LoVo (cell line): ENCODE data around the gene CSH2.

Source experiments
- DNase-seq: peaks from one replicate; pipeline ENCODE4 v3.0.0-alpha.2; 2016; ENCODE audit warnings: low spot score

Gene CSH2

GRCh38 chr17:63834431-63835166, 38.9 kb downstream of the CSH2 start:
- DNase-seq = peak; percentile 58

GRCh38 chr17:63833741-63834373, 39.6 kb downstream of the CSH2 start:
- DNase-seq = no peak

- no peak for DNase-seq
These were observed 40.3 kb downstream of the CSH2 start for GRCh38 chr17:63833026-63833740.

GRCh38 chr17:63832455-63832854, 41.0 kb downstream of the CSH2 start:
- no peak for DNase-seq

- DNase-seq = no peak
These were observed 41.5 kb downstream of the CSH2 start for GRCh38 chr17:63832014-63832413.

- DNase-seq = no peak
These were observed 42.0 kb downstream of the CSH2 start for GRCh38 chr17:63831505-63831904.

- DNase-seq = no peak
These were observed 42.5 kb downstream of the CSH2 start for GRCh38 chr17:63830904-63831491.

- DNase-seq = no peak
These were observed 43.2 kb downstream of the CSH2 start for GRCh38 chr17:63830278-63830677.

GRCh38 chr17:63828936-63829335, 44.5 kb downstream of the CSH2 start:
- DNase-seq = no peak

- no peak for DNase-seq
These were observed 45.7 kb downstream of the CSH2 start for GRCh38 chr17:63827801-63828221.

- peak; percentile 95 for DNase-seq
These were observed 46.3 kb downstream of the CSH2 start, which contains the start of the genes FTSJ3 and PSMC5 for GRCh38 chr17:63827002-63827800. TSS of gene FTSJ3 (minus strand) at chr17:63827663. CDS start at chr17:63826902, 761 bp downstream. TSS of gene PSMC5 (plus strand) at chr17:63827431. CDS start at chr17:63827491, 60 bp downstream.

- DNase-seq = no peak
These were observed 46.9 kb downstream of the CSH2 start for GRCh38 chr17:63826468-63827001.

GRCh38 chr17:63824362-63824761, 49.1 kb downstream of the CSH2 start:
- DNase-seq = no peak

GRCh38 chr17:63823659-63824331, 49.7 kb downstream of the CSH2 start:
- no peak for DNase-seq

- DNase-seq = no peak
These were observed 50.9 kb downstream of the CSH2 start for GRCh38 chr17:63822537-63822936.
